ENCODE measurements around the gene SHBG.

SHBG gene

DNA sequence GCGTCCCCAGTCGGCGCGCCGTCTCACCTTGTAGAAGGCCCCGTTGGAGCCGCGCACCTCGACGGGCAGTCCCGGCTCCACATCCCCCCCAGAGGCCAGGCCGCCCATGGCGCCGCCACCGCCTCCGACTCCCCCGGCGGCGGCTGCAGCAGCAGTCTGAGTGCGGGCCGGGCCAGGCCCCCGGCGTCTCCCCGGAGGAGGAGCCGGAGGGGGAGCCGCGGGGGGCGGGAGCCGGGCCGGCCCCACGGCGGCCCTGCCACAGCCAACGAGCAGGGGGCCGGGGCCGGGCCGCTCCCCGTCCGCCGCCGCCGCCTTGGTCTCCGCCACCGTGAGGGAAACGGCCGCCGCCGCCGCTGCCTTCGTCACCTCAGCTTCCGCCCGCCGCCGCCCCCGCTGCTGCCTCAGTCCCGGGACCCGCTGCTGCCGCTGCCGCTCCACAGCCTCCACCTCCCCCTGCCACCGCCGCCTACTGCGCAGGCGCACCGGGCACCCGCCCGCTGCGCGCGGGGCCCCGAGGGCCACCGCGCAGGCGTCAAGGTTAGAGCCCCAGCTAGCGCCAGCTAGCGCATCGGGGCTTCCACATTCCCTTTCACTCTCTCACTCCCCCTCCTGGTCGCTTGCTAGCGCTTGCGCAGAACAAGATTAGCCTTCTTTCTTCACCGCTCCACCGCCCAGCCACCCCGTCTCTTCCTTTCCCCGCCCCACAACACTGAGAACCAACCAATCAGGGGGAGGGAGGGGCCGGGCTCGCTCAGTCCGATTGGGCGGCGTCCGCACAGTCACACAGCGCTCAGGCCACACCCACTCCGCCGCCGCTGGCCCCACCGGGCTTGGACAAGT is 15.3 kb upstream of the SHBG start, which contains the start of gene FXR2:
Gene FXR2 (minus strand): TSS at position 473 of the 840 bp plus-strand sequence. CDS start 365 bp downstream, at position 108.
- Histone ChIP-seq H3F3A (ENCODE audit: control insufficient read depth, insufficient read depth) (no peaks in the 10 kb centered on the region), H3K27me3 (ENCODE audit: control insufficient read depth, low read length) (peaks cover 6% of the 10 kb centered on the region), H3K36me3 (ENCODE audit: control insufficient read depth, low read length) (peaks cover 34% of the 10 kb centered on the region), H3K79me2 (ENCODE audit: control insufficient read depth, low read length) (peaks cover 45% of the 10 kb centered on the region), H3K4me2 (ENCODE audit: low read length) (peak within 1 kb of the TSS; percentile 91), H3K4me3 (ENCODE audit: low read length) (peak within 1 kb of the TSS; percentile 96), H3K9me3 (ENCODE audit: control insufficient read depth, insufficient read depth, low read length) (no peaks in the 10 kb centered on the region), H3K4me1 (ENCODE audit: control insufficient read depth, low read length) (peaks cover 25% of the 10 kb centered on the region), H4K20me1 (ENCODE audit: control insufficient read depth, insufficient read depth, low read depth, low read length) (peaks cover 6% of the 10 kb centered on the region; the same call in 1 of the 2 replicates), H3K27ac (ENCODE audit: low read depth, low read length) (peak within 1 kb of the TSS; percentile 53), H3K9me2 (replicated peaks; ENCODE audit: control insufficient read depth, low read length) (no peaks in the 10 kb centered on the region)
- no peak for TF ChIP-seq EZH2phosphoT487 (IDR thresholded peaks at IDR 0.05; ENCODE audit: borderline replicate concordance, low read length)
- TF ChIP-seq, protein P1, sequence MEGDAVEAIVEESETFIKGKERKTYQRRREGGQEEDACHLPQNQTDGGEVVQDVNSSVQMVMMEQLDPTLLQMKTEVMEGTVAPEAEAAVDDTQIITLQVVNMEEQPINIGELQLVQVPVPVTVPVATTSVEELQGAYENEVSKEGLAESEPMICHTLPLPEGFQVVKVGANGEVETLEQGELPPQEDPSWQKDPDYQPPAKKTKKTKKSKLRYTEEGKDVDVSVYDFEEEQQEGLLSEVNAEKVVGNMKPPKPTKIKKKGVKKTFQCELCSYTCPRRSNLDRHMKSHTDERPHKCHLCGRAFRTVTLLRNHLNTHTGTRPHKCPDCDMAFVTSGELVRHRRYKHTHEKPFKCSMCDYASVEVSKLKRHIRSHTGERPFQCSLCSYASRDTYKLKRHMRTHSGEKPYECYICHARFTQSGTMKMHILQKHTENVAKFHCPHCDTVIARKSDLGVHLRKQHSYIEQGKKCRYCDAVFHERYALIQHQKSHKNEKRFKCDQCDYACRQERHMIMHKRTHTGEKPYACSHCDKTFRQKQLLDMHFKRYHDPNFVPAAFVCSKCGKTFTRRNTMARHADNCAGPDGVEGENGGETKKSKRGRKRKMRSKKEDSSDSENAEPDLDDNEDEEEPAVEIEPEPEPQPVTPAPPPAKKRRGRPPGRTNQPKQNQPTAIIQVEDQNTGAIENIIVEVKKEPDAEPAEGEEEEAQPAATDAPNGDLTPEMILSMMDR (IDR thresholded peaks at IDR 0.05; ENCODE audit: low read depth, low read length, poor library complexity, severe bottlenecking): peak; percentile 63

DNA sequence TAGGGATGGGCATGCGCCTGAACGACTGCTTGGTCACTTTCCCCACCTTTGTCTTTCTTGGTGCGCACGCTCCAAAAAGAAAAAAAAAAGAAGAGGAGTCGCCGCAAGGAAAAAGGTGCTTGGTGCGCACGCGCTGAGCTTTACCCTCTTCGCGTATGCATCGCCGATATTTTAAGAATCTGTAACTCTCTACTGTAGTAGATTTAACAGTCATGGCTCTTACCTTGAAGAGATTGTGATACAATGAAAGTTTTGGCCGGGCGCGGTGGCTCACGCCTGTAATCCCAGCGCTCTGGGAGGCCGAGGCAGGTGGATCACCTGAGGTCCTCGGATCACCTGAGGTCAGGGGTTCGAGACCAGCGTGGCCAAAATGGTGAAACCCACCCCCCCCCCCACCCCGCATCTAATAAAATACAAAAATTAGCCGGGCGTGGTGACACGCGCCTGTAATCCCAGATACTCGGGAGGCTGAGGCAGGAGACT is 14.6 kb upstream of the SHBG start:
- Histone ChIP-seq H3K27ac (ENCODE audit: low read depth, low read length) (peak overlapping the region; percentile 27), H3K9me2 (replicated peaks; ENCODE audit: control insufficient read depth, low read length) (no peaks in the 10 kb centered on the region), H3K4me2 (ENCODE audit: low read length) (peak overlapping the region; percentile 63)

DNA sequence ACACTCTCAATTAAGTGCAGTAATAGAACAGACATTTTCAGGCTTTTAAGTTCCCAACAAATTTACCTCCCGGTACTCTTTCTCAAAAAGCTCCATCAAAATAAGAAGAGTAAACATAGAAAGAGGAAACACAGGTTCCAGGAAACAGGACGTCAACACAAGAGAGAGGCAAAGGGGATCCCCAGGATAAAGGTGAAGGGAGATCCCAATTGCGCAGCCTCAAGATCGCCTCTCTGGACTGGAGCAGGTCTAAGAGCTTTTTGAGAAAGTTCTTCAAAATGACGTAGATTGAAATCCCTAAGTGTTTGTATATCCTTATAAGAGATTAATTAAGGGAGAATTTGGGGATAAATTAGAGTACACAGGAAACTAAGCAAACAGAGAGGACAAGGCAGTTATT is 11.3 kb upstream of the SHBG start:
- Histone ChIP-seq H3K9me3 (ENCODE audit: control insufficient read depth, insufficient read depth, low read length) (no peaks in the 10 kb centered on the region), H3K9me2 (replicated peaks; ENCODE audit: control insufficient read depth, low read length) (no peaks in the 10 kb centered on the region), H4K20me1 (ENCODE audit: control insufficient read depth, insufficient read depth, low read depth, low read length) (no peaks in the 10 kb centered on the region), H3K4me3 (ENCODE audit: low read length) (no peak overlapping the region), H3K79me2 (ENCODE audit: control insufficient read depth, low read length) (peaks cover 8% of the 10 kb centered on the region), H3K36me3 (ENCODE audit: control insufficient read depth, low read length) (peaks cover 6% of the 10 kb centered on the region), H3F3A (ENCODE audit: control insufficient read depth, insufficient read depth) (no peaks in the 10 kb centered on the region), H3K27ac (ENCODE audit: low read depth, low read length) (no peak overlapping the region), H3K4me2 (ENCODE audit: low read length) (no peak overlapping the region), H3K27me3 (ENCODE audit: control insufficient read depth, low read length) (peaks cover 6% of the 10 kb centered on the region), H3K4me1 (ENCODE audit: control insufficient read depth, low read length) (peaks cover 6% of the 10 kb centered on the region)
- TF ChIP-seq EZH2phosphoT487 (IDR thresholded peaks at IDR 0.05; ENCODE audit: borderline replicate concordance, low read length): no peak
- TF ChIP-seq, protein P1 (IDR thresholded peaks at IDR 0.05; ENCODE audit: low read depth, low read length, poor library complexity, severe bottlenecking): no peak

More for the DNA sequence above, 14.6 kb upstream of the SHBG start:
- Histone ChIP-seq H4K20me1 (ENCODE audit: control insufficient read depth, insufficient read depth, low read depth, low read length) (peaks cover 6% of the 10 kb centered on the region; the same call in 1 of the 2 replicates), H3K4me1 (ENCODE audit: control insufficient read depth, low read length) (peaks cover 25% of the 10 kb centered on the region), H3K27me3 (ENCODE audit: control insufficient read depth, low read length) (peaks cover 6% of the 10 kb centered on the region), H3K79me2 (ENCODE audit: control insufficient read depth, low read length) (peaks cover 41% of the 10 kb centered on the region), H3K4me3 (ENCODE audit: low read length) (peak overlapping the region; percentile 70), H3K9me3 (ENCODE audit: control insufficient read depth, insufficient read depth, low read length) (no peaks in the 10 kb centered on the region), H3F3A (ENCODE audit: control insufficient read depth, insufficient read depth) (no peaks in the 10 kb centered on the region), H3K36me3 (ENCODE audit: control insufficient read depth, low read length) (peaks cover 30% of the 10 kb centered on the region)
- TF ChIP-seq, protein P1 (IDR thresholded peaks at IDR 0.05; ENCODE audit: low read depth, low read length, poor library complexity, severe bottlenecking): no peak
- TF ChIP-seq EZH2phosphoT487 (IDR thresholded peaks at IDR 0.05; ENCODE audit: borderline replicate concordance, low read length): no peak

Measured in DOHH2 (cell line).